ENCODE data around the gene CCDC106. TPM values are rescaled to one million over a fixed set of nuclear protein-coding genes. Genes with fewer than 3 reads are reported as not detected.
A peak's percentile ranks its signal among the peaks of the same experiment; 100 is the strongest.

CCDC106 gene
- total RNA-seq, 4 donors from 2014 or later, result 8.1 to 17.4 (median 14.0) TPM

DNA sequence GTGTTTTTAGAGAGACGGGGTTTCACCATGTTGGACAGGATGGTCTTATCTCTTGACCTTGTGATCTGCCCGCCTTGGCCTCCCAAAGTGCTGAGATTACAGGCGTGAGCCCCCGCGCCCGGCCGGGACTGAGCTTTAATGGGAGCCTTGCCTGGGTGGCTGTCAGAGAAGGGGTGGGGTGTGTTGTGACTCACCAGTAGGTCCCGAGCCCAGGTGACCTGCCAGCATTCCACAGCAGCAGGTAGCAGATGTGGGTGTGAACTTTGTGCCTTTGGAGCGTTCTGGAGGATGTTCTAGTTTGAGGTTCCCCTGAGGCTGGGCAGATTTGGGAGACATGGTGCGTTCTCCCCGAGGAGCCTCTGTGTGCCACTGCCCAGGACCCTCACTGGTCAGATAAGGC, 19.9 kb downstream of the CCDC106 start:
- H3K27ac ChIP-seq, result peak overlapping the region in 2 of 4 donors; percentile 60 to 67
- H3K36me3 ChIP-seq, result peaks cover 0 to 97% (median 4%) of the 10 kb centered on the region in 3 donors

DNA sequence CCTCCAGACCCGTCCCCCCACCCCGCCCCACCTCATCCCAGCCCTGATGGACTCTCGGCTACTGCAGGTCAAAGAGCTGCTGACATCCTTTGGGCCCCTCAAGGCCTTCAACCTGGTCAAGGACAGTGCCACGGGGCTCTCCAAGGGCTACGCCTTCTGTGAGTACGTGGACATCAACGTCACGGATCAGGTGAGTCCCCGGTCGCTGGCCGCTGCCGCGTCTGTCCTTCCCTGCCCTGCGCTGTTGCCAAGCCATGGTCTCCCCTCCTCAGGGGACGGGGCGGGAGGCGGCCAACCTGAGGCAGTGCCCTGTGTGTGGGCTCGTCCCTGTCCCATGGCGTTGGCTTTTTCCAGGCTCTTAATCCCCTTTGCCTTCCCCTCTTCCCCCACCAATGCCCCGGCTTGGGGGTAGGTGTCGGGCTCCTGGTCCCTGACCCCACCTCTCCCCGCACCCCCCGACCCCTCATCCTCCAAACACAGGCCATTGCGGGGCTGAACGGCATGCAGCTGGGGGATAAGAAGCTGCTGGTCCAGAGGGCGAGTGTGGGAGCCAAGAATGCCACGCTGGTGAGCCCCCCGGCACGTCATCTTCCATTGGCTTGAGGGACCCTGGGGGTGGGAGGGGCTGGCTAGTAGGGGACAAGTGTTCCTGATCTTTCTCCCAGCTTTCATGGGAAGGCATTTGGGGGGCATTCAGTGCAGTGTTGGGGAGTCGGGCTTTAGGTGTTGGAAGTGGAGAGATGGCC, 20.8 kb downstream of the CCDC106 start:
- Histone ChIP-seq H3K4me3 (no peak overlapping the region), H3K27me3 (no peaks in the 10 kb centered on the region), H3K9me3 (no peaks in the 10 kb centered on the region), H3K36me3 (peaks cover 0 to 95% (median under 1%) of the 10 kb centered on the region in 3 donors), H3K4me1 (peaks cover 0 to 42% (median 0%) of the 10 kb centered on the region in 4 donors), H3K27ac (peak overlapping the region in 2 of 4 donors; percentile 60 to 67)
- DNase-seq, result no peak
- TF ChIP-seq, protein P1, sequence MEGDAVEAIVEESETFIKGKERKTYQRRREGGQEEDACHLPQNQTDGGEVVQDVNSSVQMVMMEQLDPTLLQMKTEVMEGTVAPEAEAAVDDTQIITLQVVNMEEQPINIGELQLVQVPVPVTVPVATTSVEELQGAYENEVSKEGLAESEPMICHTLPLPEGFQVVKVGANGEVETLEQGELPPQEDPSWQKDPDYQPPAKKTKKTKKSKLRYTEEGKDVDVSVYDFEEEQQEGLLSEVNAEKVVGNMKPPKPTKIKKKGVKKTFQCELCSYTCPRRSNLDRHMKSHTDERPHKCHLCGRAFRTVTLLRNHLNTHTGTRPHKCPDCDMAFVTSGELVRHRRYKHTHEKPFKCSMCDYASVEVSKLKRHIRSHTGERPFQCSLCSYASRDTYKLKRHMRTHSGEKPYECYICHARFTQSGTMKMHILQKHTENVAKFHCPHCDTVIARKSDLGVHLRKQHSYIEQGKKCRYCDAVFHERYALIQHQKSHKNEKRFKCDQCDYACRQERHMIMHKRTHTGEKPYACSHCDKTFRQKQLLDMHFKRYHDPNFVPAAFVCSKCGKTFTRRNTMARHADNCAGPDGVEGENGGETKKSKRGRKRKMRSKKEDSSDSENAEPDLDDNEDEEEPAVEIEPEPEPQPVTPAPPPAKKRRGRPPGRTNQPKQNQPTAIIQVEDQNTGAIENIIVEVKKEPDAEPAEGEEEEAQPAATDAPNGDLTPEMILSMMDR (IDR thresholded peaks at IDR 0.05), result no peak
- no peak for TF ChIP-seq POLR2A (IDR thresholded peaks at IDR 0.05)

More for the DNA sequence above, 19.9 kb downstream of the CCDC106 start:
- Histone ChIP-seq H3K27me3 (no peaks in the 10 kb centered on the region), H3K9me3 (no peaks in the 10 kb centered on the region), H3K4me3 (no peak overlapping the region), H3K4me1 (peaks cover 0 to 37% (median 0%) of the 10 kb centered on the region in 4 donors)
- peak in 1 of 2 donors; percentile 12 for TF ChIP-seq POLR2A (IDR thresholded peaks at IDR 0.05)
- TF ChIP-seq, protein P1 (IDR thresholded peaks at IDR 0.05), result no peak
- DNase-seq, result peak in 2 of 3 donors; percentile 79 to 85

DNA sequence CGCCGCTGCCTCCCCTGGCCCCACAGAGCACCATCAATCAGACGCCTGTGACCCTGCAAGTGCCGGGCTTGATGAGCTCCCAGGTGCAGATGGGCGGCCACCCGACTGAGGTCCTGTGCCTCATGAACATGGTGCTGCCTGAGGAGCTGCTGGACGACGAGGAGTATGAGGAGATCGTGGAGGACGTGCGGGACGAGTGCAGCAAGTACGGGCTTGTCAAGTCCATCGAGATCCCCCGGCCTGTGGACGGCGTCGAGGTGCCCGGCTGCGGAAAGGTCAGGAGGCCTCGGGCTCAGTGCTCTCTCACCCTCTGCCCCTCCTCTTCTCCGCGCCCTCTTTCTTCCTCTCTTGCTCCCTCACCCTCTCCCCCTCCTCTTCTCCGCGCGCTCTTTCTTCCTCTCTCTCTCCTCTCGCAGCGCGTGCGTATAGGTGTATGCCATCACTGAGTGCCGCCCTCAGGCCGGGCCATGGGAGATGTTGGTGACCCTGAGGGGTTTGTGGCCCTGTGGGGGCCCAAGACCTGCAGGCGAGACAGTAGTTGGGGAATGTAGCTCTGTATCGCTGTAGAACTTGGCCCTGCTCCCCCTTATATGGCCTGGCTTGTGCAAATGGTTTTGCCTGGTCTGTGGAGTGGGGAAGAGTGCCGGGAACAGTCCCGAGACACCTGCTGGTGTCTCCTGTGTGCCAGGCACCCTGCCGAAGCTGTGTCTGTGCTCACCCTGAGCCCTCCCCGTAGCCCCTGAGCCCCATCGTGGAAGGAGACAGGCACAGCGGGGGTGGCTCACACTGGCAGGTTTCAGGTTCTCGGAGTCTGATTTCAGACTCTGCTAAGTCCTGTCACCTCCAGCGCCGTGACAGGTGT, 21.6 kb downstream of the CCDC106 start:
- no peak overlapping the region for H3K27ac ChIP-seq
- peaks cover 0 to 87% (median 0%) of the 10 kb centered on the region in 3 donors for H3K36me3 ChIP-seq
- no peak overlapping the region for H3K4me3 ChIP-seq
- H3K9me3 ChIP-seq, result no peaks in the 10 kb centered on the region
- H3K27me3 ChIP-seq, result no peaks in the 10 kb centered on the region
- TF ChIP-seq POLR2A (IDR thresholded peaks at IDR 0.05), result no peak
- TF ChIP-seq, protein P1 (IDR thresholded peaks at IDR 0.05), result no peak
- peaks cover 0 to 50% (median 2%) of the 10 kb centered on the region in 4 donors for H3K4me1 ChIP-seq
- no peak for DNase-seq

DNA sequence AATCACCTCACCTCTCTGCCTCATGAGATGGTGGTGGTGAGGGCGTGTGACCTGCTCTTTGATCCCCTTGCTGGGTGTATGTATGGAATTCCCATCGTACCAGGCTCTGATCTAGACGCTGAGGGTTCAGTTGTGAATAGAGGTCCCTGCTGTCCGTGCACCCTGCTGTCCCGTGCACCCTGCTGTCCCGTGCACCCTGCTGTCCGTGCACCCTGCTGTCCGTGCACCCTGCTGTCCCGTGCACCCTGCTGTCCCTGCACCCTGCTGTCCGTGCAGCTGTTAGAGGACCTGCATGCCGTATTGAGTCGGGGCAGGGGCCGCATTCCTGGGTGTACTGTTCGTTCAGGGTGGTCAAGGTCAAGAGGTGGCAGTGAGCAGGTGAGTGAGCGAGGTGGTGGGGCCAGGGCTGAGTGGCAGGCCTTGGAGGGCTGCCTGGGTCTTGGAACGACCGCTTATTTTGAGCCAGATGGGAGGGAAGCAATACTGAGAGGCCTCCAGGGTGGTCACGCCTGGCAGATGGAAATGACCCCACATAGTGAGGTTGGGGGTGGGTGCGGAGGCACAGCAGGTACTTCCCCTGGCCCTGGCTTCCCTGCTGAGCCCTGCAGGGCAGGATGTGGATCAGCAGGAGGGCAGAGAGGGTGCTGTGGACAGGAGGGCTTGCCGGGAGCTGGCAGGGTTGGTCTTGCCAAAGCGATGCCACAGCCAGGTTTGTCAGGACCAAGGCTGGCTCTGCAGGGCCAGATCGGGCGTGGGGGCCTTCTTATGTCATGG, 22.5 kb downstream of the CCDC106 start:
- Histone ChIP-seq H3K27ac (no peak overlapping the region), H3K4me3 (no peak overlapping the region), H3K27me3 (no peaks in the 10 kb centered on the region), H3K9me3 (no peaks in the 10 kb centered on the region), H3K36me3 (peaks cover 0 to 81% (median 0%) of the 10 kb centered on the region in 3 donors), H3K4me1 (peaks cover 0 to 51% (median 2%) of the 10 kb centered on the region in 4 donors)
- DNase-seq, result peak in 1 of 3 donors; percentile 68
- TF ChIP-seq POLR2A (IDR thresholded peaks at IDR 0.05), result no peak
- TF ChIP-seq, protein P1 (IDR thresholded peaks at IDR 0.05), result no peak

DNA sequence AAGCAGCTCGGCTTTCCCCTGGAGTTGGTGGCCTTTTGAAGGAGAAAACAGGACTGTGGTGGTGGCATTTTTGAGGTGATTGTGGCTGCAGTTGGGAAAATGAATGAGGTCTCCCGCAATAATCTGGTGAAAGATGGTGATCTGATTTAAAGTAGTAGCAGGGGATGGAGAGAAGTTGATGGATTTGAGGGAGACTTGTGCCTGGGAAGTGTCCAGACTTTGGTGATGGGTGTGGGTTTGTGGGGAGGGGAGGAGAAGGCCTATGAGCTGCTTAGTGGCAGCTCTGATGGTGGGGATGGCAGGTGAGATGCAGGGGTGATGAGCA, 23.0 kb downstream of the CCDC106 start:
- peaks cover 0 to 54% (median 4%) of the 10 kb centered on the region in 4 donors for H3K4me1 ChIP-seq
- TF ChIP-seq POLR2A (IDR thresholded peaks at IDR 0.05), result no peak
- TF ChIP-seq, protein P1 (IDR thresholded peaks at IDR 0.05), result no peak
- H3K27ac ChIP-seq, result no peak overlapping the region

More for the DNA sequence above, 23.0 kb downstream of the CCDC106 start:
- no peak overlapping the region for H3K4me3 ChIP-seq
- peaks cover 0 to 75% (median 0%) of the 10 kb centered on the region in 3 donors for H3K36me3 ChIP-seq
- DNase-seq, result no peak
- no peaks in the 10 kb centered on the region for H3K9me3 ChIP-seq
- H3K27me3 ChIP-seq, result no peaks in the 10 kb centered on the region

Data from Peyer's patch (tissue), 4 donors.